GM06990 (cell line): ENCODE data around the gene PRLR.

Experiments used
- DNase-seq: peaks from one replicate; pipeline ENCODE4 v3.0.0-alpha.2; 2011; ENCODE audit not compliant: insufficient read length; ENCODE audit errors: extremely low read depth
- H3K27me3 ChIP-seq: replicated peaks from 2 replicates; pipeline ENCODE4 v1.6.0; 2011; ENCODE audit warnings: low read length; ENCODE audit not compliant: control insufficient read depth, insufficient read depth
- H3K36me3 ChIP-seq: 2 replicates; pipeline ENCODE4 v1.5.1; 2011; ENCODE audit warnings: low read length; ENCODE audit not compliant: control insufficient read depth, insufficient read depth
- H3K4me3 ChIP-seq: replicated peaks from 2 replicates; pipeline ENCODE4 v1.5.1; 2011; ENCODE audit warnings: low read depth, mild to moderate bottlenecking, control low read depth, low read length
- TF ChIP-seq, protein P1 (sequence below): IDR thresholded peaks from 2 replicates; pipeline ENCODE4 v1.5.1; 2011; ENCODE audit warnings: low read length, control low read depth, mild to moderate bottlenecking, inconsistent platforms; ENCODE audit not compliant: insufficient read depth, poor library complexity, severe bottlenecking

Gene PRLR

DNA sequence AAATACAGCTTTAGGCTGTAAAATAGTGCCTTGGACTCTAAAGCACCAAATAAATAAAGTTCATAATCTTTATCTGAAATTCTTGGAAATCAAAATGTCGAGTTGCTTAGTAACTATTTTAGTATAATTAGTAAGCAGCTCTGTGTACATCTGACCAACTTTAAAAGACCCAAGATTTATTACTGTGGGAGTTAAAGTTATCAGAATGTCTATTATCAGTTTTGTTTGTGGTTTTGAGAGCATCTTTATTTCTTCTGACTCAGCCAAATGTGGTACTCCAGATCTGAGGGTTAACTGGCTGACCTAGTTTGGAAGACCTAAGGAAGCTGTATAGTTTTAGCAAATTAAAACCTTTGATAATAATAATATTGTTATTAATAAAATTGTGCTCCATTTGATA, 81.2 kb downstream of the PRLR start:
- H3K27me3 ChIP-seq: no peaks in the 10 kb centered on the region

DNA sequence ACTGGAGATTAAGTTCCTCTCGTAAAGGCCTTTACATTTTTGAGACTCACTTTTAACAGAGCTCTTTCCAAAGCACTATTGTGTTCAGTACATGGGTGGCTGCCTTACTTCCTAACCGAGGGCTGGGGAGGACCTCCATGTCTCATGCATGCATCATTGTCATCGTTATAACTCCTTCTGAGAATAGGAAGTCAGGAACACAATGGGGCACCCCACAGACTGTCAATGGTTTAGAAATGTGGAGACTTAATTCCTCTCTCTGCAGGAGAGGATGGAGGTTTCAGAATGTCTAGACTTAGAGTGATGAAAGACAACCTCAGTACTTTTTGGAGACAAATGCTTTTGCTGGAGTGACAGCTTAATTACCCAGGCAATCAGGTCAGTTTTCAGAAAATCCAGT, 83.9 kb downstream of the PRLR start:
- Histone ChIP-seq H3K4me3 (no peak overlapping the region), H3K27me3 (no peaks in the 10 kb centered on the region), H3K36me3 (no peaks in the 10 kb centered on the region)
- DNase-seq: no peak
- TF ChIP-seq, protein P1, sequence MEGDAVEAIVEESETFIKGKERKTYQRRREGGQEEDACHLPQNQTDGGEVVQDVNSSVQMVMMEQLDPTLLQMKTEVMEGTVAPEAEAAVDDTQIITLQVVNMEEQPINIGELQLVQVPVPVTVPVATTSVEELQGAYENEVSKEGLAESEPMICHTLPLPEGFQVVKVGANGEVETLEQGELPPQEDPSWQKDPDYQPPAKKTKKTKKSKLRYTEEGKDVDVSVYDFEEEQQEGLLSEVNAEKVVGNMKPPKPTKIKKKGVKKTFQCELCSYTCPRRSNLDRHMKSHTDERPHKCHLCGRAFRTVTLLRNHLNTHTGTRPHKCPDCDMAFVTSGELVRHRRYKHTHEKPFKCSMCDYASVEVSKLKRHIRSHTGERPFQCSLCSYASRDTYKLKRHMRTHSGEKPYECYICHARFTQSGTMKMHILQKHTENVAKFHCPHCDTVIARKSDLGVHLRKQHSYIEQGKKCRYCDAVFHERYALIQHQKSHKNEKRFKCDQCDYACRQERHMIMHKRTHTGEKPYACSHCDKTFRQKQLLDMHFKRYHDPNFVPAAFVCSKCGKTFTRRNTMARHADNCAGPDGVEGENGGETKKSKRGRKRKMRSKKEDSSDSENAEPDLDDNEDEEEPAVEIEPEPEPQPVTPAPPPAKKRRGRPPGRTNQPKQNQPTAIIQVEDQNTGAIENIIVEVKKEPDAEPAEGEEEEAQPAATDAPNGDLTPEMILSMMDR: no peak

More for the DNA sequence above, 81.2 kb downstream of the PRLR start:
- H3K36me3 ChIP-seq: no peaks in the 10 kb centered on the region
- no peak overlapping the region for H3K4me3 ChIP-seq
- TF ChIP-seq, protein P1: no peak
- DNase-seq: no peak

DNA sequence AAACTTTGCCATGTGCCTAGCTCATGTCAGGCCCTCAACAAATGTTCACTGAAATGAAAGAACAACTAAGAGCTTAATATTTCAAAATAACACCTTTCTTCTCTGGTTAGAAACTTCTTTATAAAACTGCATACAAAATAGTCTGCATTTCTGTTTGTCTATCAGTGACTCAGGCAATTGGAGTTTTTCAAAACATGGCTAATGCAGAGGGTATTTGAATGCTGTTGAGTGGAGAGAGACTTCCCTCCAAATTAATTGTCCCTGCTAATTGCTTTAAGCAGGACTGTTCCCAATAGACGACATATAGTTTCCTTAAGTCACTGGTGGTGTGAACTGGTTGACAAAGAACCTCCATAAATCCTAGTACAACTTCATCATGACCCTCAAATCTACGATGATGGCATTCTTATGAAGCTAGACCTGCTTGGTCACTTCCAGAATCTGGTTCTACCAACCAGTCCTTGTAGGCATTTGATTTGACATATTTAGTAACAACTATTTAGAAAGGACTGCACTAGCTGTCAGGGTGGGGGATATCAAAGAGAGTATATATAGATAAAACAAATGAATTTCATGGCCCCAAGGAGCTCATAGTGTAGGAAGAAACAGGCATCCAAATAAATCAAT, 84.5 kb downstream of the PRLR start:
- Histone ChIP-seq H3K36me3 (no peaks in the 10 kb centered on the region), H3K4me3 (no peak overlapping the region), H3K27me3 (no peaks in the 10 kb centered on the region)
- DNase-seq: no peak
- TF ChIP-seq, protein P1: no peak

DNA sequence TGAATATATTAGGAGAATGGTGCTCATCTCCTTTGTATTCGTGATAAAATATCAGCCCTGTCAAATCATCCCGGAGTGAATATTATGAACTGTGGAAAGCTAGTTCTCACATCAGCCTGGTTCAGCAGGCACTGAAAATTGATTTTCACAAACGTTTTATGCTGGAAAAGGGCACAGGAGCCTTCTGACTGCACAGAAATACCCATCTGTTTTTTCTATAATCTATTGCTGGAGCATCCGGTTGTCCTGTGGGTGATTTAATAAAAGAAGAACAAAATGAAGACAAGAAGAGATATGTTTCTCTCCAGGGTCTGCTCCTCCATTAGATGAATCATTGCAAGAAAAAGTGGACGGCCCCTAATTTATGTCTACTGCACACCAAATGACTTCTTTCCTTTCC, 85.3 kb downstream of the PRLR start:
- no peaks in the 10 kb centered on the region for H3K36me3 ChIP-seq
- DNase-seq: no peak
- TF ChIP-seq, protein P1: no peak
- no peaks in the 10 kb centered on the region for H3K27me3 ChIP-seq
- no peak overlapping the region for H3K4me3 ChIP-seq

DNA sequence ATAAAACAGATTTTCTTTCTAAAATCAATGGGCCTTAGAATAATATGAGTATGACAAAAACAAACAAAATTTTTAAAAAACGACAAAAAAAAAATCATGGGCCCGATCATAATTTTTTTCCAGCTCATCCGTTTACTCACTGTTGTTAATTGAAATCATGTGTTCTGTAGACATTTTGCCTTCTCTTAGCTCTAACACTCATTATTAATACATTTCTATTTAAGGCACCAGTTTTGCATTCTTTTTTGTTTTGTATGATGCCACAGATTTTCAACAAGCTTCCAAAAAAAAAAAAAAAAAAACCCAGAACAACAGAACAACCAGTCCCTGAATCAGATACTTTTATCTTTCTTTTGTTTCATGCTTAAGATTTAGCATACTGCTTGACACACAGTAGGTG, 86.4 kb downstream of the PRLR start:
- TF ChIP-seq, protein P1: no peak
- H3K36me3 ChIP-seq: no peaks in the 10 kb centered on the region
- H3K4me3 ChIP-seq: no peak overlapping the region
- DNase-seq: no peak
- no peaks in the 10 kb centered on the region for H3K27me3 ChIP-seq

DNA sequence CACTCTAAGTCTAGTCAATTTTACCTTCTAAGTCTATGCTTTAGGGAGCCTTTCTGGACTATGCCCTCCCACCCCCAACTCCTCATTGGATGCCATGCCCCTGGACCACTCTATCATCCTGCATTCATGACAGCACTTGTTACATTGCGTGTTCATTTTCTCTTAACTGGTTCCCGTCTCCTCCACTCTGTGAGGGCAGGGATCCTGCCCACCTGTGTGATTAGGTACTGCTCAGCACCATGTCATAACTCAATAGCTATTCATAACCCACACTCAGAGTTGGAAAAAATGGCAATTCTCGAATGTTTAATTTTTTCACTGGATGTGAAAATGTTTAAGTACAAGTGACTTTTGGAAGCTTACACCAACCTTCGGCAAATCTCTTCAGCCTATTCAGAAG, 88.5 kb downstream of the PRLR start:
- DNase-seq: no peak
- Histone ChIP-seq H3K27me3 (no peaks in the 10 kb centered on the region), H3K4me3 (no peak overlapping the region), H3K36me3 (no peaks in the 10 kb centered on the region)
- TF ChIP-seq, protein P1: no peak
